Loucy (cell line): ENCODE data around the gene EIF2S3B.

Experiments used
- EZH2phosphoT487 ChIP-seq: fragments of 200-600 bp; IDR thresholded peaks from 2 replicates; pipeline ENCODE4 v1.6.1; 2018; ENCODE audit warnings: antibody characterized with exemption, mild to moderate bottlenecking, moderate library complexity, borderline replicate concordance
- TF ChIP-seq, protein P1 (sequence below): fragments of 200-600 bp; sonication (generic); conservative IDR thresholded peaks from 2 replicates; pipeline ENCODE4 v1.5.1; 2014; ENCODE audit warnings: mild to moderate bottlenecking, antibody characterized with exemption, low read length

DNA sequence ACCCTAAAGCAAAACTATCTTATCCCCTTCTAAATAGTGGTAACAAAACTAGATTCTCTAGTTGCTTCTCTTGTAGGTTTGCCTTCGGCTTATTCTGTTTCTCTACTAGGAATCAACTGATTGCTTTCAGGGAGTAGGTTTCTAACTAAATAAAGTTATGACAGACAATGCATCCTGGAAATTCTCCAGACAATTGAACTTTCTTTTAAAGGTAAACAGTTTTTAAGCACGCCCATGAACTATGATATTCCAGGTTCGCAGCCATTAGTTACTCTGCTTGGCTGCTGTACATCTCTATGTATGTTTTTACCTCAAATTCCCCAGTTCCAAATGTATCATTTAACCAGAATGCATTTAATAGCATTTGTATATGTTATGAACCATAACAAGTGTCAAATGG, 23.9 kb downstream of the EIF2S3B start:
- TF ChIP-seq, protein P1, sequence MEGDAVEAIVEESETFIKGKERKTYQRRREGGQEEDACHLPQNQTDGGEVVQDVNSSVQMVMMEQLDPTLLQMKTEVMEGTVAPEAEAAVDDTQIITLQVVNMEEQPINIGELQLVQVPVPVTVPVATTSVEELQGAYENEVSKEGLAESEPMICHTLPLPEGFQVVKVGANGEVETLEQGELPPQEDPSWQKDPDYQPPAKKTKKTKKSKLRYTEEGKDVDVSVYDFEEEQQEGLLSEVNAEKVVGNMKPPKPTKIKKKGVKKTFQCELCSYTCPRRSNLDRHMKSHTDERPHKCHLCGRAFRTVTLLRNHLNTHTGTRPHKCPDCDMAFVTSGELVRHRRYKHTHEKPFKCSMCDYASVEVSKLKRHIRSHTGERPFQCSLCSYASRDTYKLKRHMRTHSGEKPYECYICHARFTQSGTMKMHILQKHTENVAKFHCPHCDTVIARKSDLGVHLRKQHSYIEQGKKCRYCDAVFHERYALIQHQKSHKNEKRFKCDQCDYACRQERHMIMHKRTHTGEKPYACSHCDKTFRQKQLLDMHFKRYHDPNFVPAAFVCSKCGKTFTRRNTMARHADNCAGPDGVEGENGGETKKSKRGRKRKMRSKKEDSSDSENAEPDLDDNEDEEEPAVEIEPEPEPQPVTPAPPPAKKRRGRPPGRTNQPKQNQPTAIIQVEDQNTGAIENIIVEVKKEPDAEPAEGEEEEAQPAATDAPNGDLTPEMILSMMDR: no peak
- TF ChIP-seq EZH2phosphoT487: no peak
